Spleen (tissue), 7 donors: ENCODE measurements around the gene EML6.
"Not testable (repeated sequence)": the region's sequence is repeated elsewhere in the genome, so short reads cannot be mapped to it uniquely, and the experiment has no call there.

Experiments used
- POLR2A ChIP-seq, 3 donors: fragments of 450-650 bp; IDR thresholded peaks; one replicate each; pipeline ENCODE4 v1.5.1; 2017; ENCODE audit warnings: antibody characterized with exemption in 3 of 3, mild to moderate bottlenecking in 1 of 3
- POLR2AphosphoS5 ChIP-seq, 3 donors: sonication (generic); formaldehyde crosslinking; IDR thresholded peaks; one replicate each; pipeline ENCODE4 v1.5.1; 2017; ENCODE audit warnings: antibody characterized with exemption in 3 of 3
- TF ChIP-seq, protein P1 (sequence below), 11 experiments: fragments of 200-600 bp in 7 of 11; fragments of 450-650 bp in 4 of 11; sonication (generic) in 4 of 11; IDR thresholded peaks in 8 of 11; conservative IDR thresholded peaks in 3 of 11; 1 replicate in 7 of 11; 2 replicates in 4 of 11; pipeline versions ENCODE4 v1.4.0 to v1.8.0; 2016 to 2021; ENCODE audit warnings: antibody characterized with exemption in 11 of 11, inconsistent platforms in 4 of 11, mild to moderate bottlenecking in 1 of 11
- donor health status: DM: no; HTN: no; CAD: no; lungs with moderate emphysema.
- donor health status: DM: no; HTN: no; CAD: no.
- donor health status: DM: no; HTN: no; CAD: no.

DNA sequence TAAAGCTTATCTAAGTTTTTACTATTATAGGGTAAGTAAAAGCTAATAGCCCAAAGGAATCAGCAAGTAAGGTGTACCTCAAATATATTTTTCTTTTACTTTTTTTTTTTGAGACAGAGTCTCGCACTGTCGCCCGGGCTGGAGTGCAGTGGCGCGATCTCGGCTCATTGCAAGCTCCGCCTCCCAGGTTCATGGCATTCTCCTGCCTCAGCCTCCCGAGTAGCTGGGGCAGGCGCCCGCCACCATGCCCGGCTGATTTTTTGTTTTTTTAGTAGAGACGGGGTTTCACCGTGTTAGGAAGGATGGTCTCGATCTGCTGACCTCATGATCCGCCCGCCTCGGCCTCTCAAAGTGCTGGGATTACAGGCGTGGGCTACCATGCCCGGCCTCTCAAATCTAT lies 267.2 kb downstream of the EML6 start:
- TF ChIP-seq, protein P1, sequence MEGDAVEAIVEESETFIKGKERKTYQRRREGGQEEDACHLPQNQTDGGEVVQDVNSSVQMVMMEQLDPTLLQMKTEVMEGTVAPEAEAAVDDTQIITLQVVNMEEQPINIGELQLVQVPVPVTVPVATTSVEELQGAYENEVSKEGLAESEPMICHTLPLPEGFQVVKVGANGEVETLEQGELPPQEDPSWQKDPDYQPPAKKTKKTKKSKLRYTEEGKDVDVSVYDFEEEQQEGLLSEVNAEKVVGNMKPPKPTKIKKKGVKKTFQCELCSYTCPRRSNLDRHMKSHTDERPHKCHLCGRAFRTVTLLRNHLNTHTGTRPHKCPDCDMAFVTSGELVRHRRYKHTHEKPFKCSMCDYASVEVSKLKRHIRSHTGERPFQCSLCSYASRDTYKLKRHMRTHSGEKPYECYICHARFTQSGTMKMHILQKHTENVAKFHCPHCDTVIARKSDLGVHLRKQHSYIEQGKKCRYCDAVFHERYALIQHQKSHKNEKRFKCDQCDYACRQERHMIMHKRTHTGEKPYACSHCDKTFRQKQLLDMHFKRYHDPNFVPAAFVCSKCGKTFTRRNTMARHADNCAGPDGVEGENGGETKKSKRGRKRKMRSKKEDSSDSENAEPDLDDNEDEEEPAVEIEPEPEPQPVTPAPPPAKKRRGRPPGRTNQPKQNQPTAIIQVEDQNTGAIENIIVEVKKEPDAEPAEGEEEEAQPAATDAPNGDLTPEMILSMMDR (IDR thresholded peaks at IDR 0.05 in 8 of 11, conservative IDR thresholded peaks at IDR 0.05 in 3 of 11), result not testable (repeated sequence)
- TF ChIP-seq POLR2A, POLR2AphosphoS5 (IDR thresholded peaks at IDR 0.05): not testable (repeated sequence)
